A549 treated with CORT108297 at 1 μM for 4 hours (cell line): ENCODE results near the gene ELP1. TPM values are rescaled to one million over a fixed set of nuclear protein-coding genes. Genes with fewer than 3 reads are reported as not detected.

Source experiments
- total RNA-seq: library from RNA; stranded (reverse); fragments of 200-300 nt; extraction: Qiagen RNA extraction; gene quantifications from 5 replicates; pipeline ENCODE4 v1.2.3, GENCODE V29; 2022

Gene ELP1, protein sequence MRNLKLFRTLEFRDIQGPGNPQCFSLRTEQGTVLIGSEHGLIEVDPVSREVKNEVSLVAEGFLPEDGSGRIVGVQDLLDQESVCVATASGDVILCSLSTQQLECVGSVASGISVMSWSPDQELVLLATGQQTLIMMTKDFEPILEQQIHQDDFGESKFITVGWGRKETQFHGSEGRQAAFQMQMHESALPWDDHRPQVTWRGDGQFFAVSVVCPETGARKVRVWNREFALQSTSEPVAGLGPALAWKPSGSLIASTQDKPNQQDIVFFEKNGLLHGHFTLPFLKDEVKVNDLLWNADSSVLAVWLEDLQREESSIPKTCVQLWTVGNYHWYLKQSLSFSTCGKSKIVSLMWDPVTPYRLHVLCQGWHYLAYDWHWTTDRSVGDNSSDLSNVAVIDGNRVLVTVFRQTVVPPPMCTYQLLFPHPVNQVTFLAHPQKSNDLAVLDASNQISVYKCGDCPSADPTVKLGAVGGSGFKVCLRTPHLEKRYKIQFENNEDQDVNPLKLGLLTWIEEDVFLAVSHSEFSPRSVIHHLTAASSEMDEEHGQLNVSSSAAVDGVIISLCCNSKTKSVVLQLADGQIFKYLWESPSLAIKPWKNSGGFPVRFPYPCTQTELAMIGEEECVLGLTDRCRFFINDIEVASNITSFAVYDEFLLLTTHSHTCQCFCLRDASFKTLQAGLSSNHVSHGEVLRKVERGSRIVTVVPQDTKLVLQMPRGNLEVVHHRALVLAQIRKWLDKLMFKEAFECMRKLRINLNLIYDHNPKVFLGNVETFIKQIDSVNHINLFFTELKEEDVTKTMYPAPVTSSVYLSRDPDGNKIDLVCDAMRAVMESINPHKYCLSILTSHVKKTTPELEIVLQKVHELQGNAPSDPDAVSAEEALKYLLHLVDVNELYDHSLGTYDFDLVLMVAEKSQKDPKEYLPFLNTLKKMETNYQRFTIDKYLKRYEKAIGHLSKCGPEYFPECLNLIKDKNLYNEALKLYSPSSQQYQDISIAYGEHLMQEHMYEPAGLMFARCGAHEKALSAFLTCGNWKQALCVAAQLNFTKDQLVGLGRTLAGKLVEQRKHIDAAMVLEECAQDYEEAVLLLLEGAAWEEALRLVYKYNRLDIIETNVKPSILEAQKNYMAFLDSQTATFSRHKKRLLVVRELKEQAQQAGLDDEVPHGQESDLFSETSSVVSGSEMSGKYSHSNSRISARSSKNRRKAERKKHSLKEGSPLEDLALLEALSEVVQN (N-terminal part only)
- total RNA-seq: 18.4 to 23.5 TPM (median 20.0 TPM) in 5 replicates

DNA sequence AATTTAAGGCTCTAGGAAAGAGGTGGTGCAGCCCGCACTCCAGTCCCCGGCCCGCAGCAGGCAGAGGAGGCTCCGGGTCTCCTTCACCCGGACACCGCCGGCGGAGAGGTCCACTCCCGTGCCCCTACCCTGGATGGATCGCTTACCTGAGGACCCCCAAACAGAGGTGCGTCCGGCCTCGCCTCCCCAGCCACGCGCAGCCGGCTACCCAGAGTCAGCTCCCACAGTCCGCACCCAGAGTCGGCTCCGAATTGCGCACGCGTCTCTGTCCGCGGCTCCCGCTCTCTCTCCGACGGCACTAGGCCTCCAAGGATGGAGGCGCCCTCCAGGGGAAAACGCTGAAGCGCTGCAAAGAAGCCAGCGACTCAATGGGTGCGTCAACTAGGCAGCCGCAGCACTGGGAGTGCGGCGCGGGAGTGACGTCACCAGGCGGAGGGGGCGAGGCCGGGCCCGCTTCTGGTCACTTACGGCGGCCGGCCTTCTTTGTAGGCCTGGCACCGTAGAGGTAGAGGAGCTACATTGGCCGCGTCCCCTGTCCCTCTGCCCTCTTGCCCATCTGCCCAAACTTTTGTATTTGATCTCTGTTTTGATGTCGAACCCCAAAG lies at the start of gene ELP1:
Gene ELP1 (minus strand): TSS at position 407 of the 605 bp plus-strand sequence. CDS start 2,978 bp downstream, outside the sequence.

DNA sequence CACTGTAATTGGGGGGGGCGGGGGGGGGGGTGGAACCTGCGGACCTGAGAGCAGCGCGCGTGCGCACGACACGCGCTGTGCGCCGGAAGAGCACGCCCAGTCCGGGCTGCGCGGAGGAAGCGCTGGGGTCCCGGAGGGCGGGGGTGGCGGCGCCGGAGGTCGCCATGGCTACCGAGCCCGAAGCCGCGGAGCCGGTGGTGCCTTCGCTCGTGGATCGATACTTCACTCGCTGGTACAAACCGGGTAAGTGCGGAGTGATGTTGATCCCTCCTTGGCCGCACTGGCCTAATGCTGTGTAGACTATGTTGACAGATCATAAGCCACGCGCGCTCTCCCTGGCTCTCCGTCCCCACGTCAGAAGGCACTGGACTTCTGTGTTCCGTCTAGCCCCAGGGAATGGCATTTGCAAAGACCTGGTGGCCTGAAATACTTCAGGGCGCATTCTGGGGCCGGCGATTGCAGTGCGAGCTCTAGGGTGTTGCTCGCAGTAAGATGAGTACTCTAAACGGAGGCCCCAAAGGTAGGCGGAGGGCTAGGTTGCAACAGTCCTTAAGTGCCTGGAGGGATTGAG lies 484 bp upstream of the ELP1 start, which contains the start of gene ABITRAM:
Gene ABITRAM (plus strand): TSS at position 78 of the 571 bp plus-strand sequence. CDS start 87 bp downstream, at position 165.

DNA sequence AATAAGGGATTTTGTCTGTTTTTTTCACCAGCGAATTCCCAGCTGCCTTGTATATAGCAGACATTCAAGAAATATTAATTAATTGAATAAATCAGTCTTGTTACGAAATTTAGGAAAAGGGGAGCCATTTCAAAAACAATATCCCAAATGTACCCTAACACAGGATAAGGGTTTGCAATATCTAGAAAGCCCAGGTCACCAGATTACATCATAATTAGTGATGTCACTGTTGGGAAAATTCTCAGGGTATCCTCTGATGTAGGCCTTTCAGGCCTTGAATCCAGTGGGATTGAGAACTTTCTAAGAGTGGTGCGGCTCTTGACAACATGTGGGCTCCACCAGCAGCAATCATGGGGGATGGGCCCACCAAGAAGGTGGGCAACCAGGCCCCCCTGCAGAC lies 71.9 kb downstream of the ELP1 start, which contains the start of gene ACTL7A:
Gene ACTL7A (plus strand): TSS at position 270 of the 400 bp plus-strand sequence. CDS start 57 bp downstream, at position 327.

DNA sequence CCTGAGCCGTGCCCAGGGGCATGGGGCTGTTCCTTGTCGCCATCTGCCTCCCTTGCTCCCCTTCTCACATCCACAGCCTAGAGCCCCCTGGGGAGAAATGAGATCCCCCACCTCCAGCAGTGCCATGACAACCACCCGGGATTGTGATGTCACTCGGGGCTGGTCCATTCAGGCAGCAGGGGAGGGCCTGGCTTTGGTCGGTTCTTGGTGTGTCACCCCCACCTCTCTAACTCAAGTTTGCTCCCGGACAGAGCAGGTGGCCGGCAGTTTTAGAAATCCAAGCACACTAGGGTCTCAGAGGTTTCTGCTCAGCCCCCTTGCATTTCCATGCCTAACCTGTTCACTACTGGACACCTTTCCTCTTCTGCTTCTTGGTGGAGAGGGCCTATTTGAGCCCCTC lies 78.0 kb downstream of the ELP1 start, which contains the start of gene ACTL7B:
Gene ACTL7B (minus strand): TSS at position 99 of the 400 bp plus-strand sequence. CDS start 56 bp downstream, at position 43.

Other genes starting within 250 kb of the ELP1 start
- not detected in 5 replicates for gene ACTL7B, start 78.1 kb downstream of the ELP1 start, total RNA-seq
- not detected in 5 replicates for gene ACTL7A, start 71.9 kb downstream of the ELP1 start, total RNA-seq
- 20.3 to 25.2 TPM (median 21.1 TPM) in 5 replicates for gene ABITRAM, start 276 bp upstream of the ELP1 start, total RNA-seq
- gene CTNNAL1, start 79.4 kb upstream of the ELP1 start, total RNA-seq: 46.4 to 55.0 TPM (median 49.2 TPM) in 5 replicates
- gene TMEM245, start 185.8 kb upstream of the ELP1 start, total RNA-seq: 35.2 to 52.0 TPM (median 45.3 TPM) in 5 replicates
- gene FRRS1L, start 233.1 kb upstream of the ELP1 start, total RNA-seq: 0.13 to 0.81 TPM (median 0.22 TPM) in 5 replicates